Measurements from ENCODE around the gene CUL2.
"Not testable (repeated sequence)": the region's sequence is repeated elsewhere in the genome, so short reads cannot be mapped to it uniquely, and the experiment has no call there.

Gene CUL2

GRCh38 chr10:35090162-35090954 lies at the start of gene CUL2:
Gene CUL2 (minus strand): TSS chr10:35090341. CDS start chr10:35071317, 19,024 bp downstream.
- peak; percentile 84 for DNase-seq (ENCODE audit: low read depth, low spot score)

GRCh38 chr10:35136263-35136815 lies 46.2 kb upstream of the CUL2 start:
- DNase-seq (ENCODE audit: low read depth, low spot score), result no peak

- DNase-seq (ENCODE audit: low read depth, low spot score), result no peak
Observed at GRCh38 chr10:35135861-35136260, 45.7 kb upstream of the CUL2 start.

GRCh38 chr10:35133586-35133985 lies 43.4 kb upstream of the CUL2 start:
- no peak for DNase-seq (ENCODE audit: low read depth, low spot score)

DNA sequence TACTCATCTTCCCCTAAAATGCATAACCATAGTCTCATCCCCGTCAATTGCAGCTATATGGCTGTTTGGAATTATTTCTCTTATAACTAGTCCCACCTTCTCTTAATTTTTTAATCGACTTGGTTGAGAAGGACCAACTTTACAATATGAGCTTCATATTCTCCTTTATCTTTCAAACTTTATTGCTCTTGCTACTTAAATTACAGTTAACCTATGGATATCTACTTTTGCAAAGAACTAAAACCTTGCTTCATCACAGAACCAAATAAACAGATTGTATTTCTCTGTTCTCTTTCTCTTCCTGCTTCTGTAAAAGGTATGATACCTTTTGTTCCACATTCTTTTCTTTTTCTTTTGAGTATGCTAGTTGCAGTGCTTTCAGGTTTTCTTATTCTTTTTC lies 42.6 kb upstream of the CUL2 start:
- DNase-seq (ENCODE audit: low read depth, low spot score), result no peak

- DNase-seq (ENCODE audit: low read depth, low spot score), result no peak
Observed at GRCh38 chr10:35130663-35131062, 40.5 kb upstream of the CUL2 start.

GRCh38 chr10:35129185-35129674 lies 39.1 kb upstream of the CUL2 start:
- DNase-seq (ENCODE audit: low read depth, low spot score), result no peak

DNA sequence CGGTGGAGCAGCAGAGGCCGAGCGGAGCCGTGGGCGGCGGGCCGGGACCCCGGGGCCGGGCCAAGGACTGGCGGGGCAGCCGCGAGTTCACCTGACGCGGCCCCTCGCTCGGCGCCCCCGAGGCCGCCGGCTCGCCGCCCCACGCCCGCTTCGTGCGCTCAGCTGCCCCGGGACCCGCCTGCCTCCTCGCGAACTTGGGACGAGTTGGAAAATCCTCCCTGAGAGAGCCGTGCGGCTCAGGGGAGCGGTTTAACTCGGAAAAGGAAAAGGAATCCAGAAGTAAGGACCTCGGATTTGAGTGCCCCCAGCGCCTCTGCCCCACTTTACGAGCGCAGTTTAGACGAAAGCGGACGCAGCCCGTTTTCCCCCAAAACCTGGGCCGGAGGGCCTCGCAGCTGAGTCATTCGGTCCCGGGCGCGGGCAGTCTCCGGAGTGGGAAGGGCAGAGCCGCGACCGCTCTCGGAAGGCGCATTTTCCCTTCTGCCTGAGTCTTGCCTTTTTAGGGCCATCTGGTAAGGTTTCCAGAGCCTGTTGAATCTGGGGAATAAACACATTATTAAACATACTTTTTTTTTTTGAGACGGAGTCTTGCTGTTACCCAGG lies 37.2 kb upstream of the CUL2 start:
- DNase-seq (ENCODE audit: low read depth, low spot score), result peak; percentile 15

GRCh38 chr10:35126530-35127288 lies 36.6 kb upstream of the CUL2 start, which contains the start of gene CREM:
Gene CREM (plus strand): TSS chr10:35126846. CDS start chr10:35137836, 10,990 bp downstream.
- peak; percentile 100 for DNase-seq (ENCODE audit: low read depth, low spot score)

DNA sequence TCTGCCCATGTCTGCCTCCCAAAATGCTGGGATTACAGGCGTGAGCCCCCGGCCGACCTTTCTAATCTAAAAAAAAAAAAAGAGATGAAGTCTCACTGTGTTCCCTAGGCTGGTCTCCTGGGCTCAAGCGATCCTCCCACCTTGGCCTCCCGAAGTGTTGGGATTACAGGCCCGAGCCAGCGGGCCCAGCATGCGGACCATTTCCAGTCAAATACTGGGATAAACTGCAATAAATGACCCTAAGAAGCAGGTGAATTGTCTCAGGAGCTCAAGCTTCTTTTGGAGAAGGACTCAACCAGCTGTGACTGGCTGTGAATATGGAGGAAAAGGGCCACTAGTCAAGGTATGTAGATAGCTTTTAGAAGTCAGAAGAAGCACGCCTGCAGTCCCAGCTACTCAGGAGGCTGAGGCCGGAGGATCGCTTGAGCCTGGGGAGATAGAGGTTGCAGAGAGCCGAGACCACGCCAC lies 36.0 kb upstream of the CUL2 start:
- DNase-seq (ENCODE audit: low read depth, low spot score), result no peak

- no peak for DNase-seq (ENCODE audit: low read depth, low spot score)
Observed at GRCh38 chr10:35124540-35124939, 34.4 kb upstream of the CUL2 start.

GRCh38 chr10:35119378-35119777 lies 29.2 kb upstream of the CUL2 start:
- DNase-seq (ENCODE audit: low read depth, low spot score), result no peak

GRCh38 chr10:35112571-35112970 lies 22.4 kb upstream of the CUL2 start:
- DNase-seq (ENCODE audit: low read depth, low spot score), result no peak

DNA sequence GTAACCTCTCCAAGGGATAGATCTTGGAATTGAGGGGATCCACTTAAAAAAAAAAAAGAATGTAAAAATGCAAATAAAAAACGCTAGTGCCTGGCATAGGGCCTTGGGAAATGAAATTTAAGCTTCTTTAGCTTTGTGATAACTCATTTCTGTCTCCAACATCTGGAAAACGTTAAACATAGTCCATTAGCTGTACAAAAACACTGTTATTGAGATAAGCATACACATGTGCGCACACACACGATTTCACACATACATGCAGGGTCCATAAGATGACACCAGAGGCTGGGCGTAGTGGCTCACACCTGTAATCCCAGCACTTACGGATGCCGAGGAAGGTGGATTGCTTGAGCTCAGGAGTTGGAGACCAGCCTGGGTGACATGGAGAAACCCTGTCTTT lies 13.7 kb upstream of the CUL2 start:
- no peak for DNase-seq (ENCODE audit: low read depth, low spot score)

DNA sequence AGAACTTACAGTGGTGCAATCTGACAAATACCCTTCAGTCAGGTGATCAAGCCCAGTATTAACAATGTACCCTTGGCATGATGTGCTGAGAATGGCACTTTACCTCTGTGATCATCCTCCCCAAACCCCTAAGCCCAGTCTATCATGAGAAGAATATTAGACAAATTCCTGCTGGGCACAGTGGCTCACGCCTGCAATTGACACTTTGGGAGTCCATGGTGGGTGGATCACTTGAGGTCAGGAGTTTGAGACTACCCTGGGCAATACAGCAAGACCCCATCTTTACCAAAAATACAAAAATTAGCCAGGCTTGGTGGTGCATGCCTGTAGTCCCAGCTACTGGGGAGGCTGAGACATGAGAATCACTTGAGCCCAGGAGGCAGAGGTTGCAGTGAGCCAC lies 7.4 kb upstream of the CUL2 start:
- no peak for DNase-seq (ENCODE audit: low read depth, low spot score)

DNA sequence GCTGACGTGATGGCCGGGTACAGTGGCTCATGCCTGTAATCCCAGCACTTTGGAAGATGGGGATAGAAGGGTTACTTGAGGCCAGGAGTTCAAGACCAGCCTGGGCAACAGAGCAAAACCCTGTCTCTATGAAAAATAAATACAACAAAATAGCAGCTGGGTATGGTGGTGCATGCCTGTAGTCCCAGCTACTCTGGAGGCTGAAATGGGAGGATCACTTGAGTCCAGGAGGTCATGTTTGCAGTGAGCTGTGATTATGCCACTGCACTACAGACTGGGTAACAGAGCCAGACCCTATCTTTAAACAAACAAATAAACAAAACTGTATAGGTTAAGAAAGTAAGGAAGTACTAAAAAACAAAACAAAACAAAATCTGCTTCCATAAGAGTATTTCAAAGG lies 6.2 kb upstream of the CUL2 start:
- DNase-seq (ENCODE audit: low read depth, low spot score), result no peak

DNA sequence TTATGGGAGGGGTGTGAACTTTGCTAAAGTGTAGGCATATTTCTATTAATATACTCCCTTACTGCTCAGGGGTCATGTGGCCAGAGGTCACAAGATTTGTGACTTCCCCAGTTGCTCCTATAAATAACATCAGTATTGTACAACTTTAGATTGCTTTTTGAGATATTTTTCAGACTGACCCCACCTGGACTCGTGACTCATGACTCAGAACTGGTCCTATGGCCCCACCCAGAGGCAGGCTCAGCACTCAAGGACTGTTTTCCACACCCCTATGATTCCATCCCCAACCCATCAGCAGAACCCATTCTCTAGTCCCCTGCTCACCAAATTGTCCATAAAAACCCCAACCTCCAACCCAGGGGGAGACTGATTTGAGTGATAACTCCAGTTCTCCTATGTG lies 2.7 kb upstream of the CUL2 start:
- no peak for DNase-seq (ENCODE audit: low read depth, low spot score)

- DNase-seq (ENCODE audit: low read depth, low spot score), result no peak
Observed at GRCh38 chr10:35091994-35092790, 2.1 kb upstream of the CUL2 start.

- DNase-seq (ENCODE audit: low read depth, low spot score), result no peak
Observed at GRCh38 chr10:35089611-35090161, 455 bp downstream of the CUL2 start.

DNA sequence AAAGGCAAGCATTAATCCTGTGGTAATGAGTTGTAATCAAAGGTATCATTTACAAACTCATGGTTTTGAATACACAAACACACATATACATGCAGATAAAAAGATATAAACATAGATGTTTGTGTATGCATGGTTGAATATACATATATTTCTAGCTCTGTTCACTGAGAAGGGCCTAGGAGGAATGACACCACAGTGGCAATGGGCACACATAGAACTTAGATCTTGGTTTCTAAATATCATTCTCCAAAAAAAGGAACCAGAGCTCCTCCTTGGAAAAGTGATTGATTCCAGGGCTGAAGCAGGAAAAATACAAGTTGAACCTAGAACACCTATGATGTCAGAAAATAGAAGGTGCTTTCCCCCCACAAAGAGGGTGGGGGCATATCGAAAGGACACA lies 6.9 kb downstream of the CUL2 start:
- DNase-seq (ENCODE audit: low read depth, low spot score), result no peak

- DNase-seq (ENCODE audit: low read depth, low spot score), result not testable (repeated sequence)
Observed at GRCh38 chr10:35080261-35080660, 9.9 kb downstream of the CUL2 start.
